ENCODE measurements around the gene LRRC8C.

The LRRC8C gene

GRCh38 chr1:89762779-89763648 lies 130.1 kb downstream of the LRRC8C start:
- DNase-seq (ENCODE audit: insufficient read length, low spot score) = peak; percentile 84
- TF ChIP-seq POLR2A (IDR thresholded peaks at IDR 0.05; ENCODE audit: low read depth, low read length) = no peak
- peak; percentile 27 for FAIRE-seq

- FAIRE-seq (no peak), DNase-seq (ENCODE audit: insufficient read length, low spot score) (no peak)
- TF ChIP-seq POLR2A (IDR thresholded peaks at IDR 0.05; ENCODE audit: low read depth, low read length) = no peak
Measured at GRCh38 chr1:89763649-89763986, 130.7 kb downstream of the LRRC8C start.

GRCh38 chr1:89765774-89766173 lies 132.9 kb downstream of the LRRC8C start:
- FAIRE-seq = no peak

DNA sequence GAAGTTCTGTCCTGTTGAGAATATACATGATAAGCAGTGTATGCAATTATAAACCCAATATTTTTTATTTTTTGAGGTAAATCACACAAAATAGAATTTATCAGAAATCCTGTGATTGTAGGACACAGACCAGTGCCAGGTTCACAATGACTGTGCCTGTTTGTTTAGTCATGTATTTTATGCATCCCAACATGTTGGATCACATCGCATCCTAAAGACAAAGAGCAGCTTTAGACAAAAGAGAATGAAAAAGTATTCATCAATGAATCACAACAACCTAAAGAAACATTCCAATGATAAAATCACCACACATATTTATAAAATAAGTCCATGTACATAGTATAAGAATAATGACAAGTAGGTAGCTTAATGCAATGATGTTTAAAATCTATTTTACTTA lies 134.7 kb downstream of the LRRC8C start:
- no peak for TF ChIP-seq POLR2A (IDR thresholded peaks at IDR 0.05; ENCODE audit: low read depth, low read length)
- FAIRE-seq = no peak
- no peak for DNase-seq (ENCODE audit: insufficient read length, low spot score)

More at GRCh38 chr1:89765774-89766173, 132.9 kb downstream of the LRRC8C start:
- no peak for TF ChIP-seq POLR2A (IDR thresholded peaks at IDR 0.05; ENCODE audit: low read depth, low read length)
- DNase-seq (ENCODE audit: insufficient read length, low spot score) = no peak

Data from H54 (cell line).